Liver (tissue), 9 donors: ENCODE measurements around the gene LRCH4. TPM values are rescaled to one million over a fixed set of nuclear protein-coding genes. Genes with fewer than 3 reads are reported as not detected.
A peak's percentile ranks its signal among the peaks of the same experiment; 100 is the strongest.

ENCODE experiments used
- DNase-seq: peaks from one replicate; pipeline ENCODE4 v3.0.0-alpha.2; 2017; ENCODE audit warnings: low spot score
- H3K27ac ChIP-seq, 2 donors: one replicate each; pipeline ENCODE4 v1.7.0; 2013; ENCODE audit warnings: inconsistent platforms in 2 of 2, low read length in 2 of 2, control low read depth in 1 of 2, low read depth in 1 of 2, mild to moderate bottlenecking in 1 of 2
- H3K27me3 ChIP-seq, 4 donors: one replicate each; pipeline versions ENCODE4 v1.6.1 to v1.7.0; 2013; ENCODE audit warnings: low read length in 3 of 4, inconsistent platforms in 1 of 4, mild to moderate bottlenecking in 1 of 4, moderate library complexity in 1 of 4; ENCODE audit not compliant: control insufficient read depth in 4 of 4, insufficient read depth in 4 of 4
- H3K36me3 ChIP-seq, 4 donors: one replicate each; pipeline versions ENCODE4 v1.6.1 to v1.7.0; 2013; ENCODE audit warnings: low read length in 3 of 4, mild to moderate bottlenecking in 3 of 4, low read depth in 1 of 4, moderate library complexity in 1 of 4; ENCODE audit not compliant: control insufficient read depth in 4 of 4, insufficient read depth in 3 of 4
- H3K4me1 ChIP-seq, 4 donors: one replicate each; pipeline versions ENCODE4 v1.6.1 to v1.7.0; 2013; ENCODE audit warnings: low read length in 3 of 4, mild to moderate bottlenecking in 3 of 4, moderate library complexity in 1 of 4; ENCODE audit not compliant: control insufficient read depth in 4 of 4, insufficient read depth in 4 of 4
- H3K4me3 ChIP-seq, 3 donors: one replicate each; pipeline versions ENCODE4 v1.6.1 to v1.7.0; 2013; ENCODE audit warnings: low read length in 3 of 3, control low read depth in 1 of 3, low read depth in 1 of 3, mild to moderate bottlenecking in 1 of 3
- H3K9ac ChIP-seq, 2 donors: one replicate each; pipeline ENCODE4 v1.7.0; 2013; ENCODE audit warnings: low read length in 2 of 2, mild to moderate bottlenecking in 2 of 2, moderate library complexity in 2 of 2, control low read depth in 1 of 2, low read depth in 1 of 2
- H3K9me3 ChIP-seq, 4 donors: one replicate each; pipeline versions ENCODE4 v1.6.1 to v1.7.0; 2013; ENCODE audit warnings: low read length in 3 of 4; ENCODE audit not compliant: control insufficient read depth in 4 of 4
- EGR1 ChIP-seq, 2 donors: IDR thresholded peaks; 2 replicates each; pipeline ENCODE4 v1.6.1; 2016 to 2018; ENCODE audit warnings: antibody characterized with exemption in 2 of 2, low read depth in 2 of 2
- FOXA1 ChIP-seq: IDR thresholded peaks from 2 replicates; pipeline ENCODE4 v1.6.1; 2016; ENCODE audit warnings: antibody characterized with exemption
- FOXA2 ChIP-seq: IDR thresholded peaks from 2 replicates; pipeline ENCODE4 v1.6.1; 2016; ENCODE audit warnings: antibody characterized with exemption
- GABPA ChIP-seq, 2 donors: IDR thresholded peaks in 1 of 2; conservative IDR thresholded peaks in 1 of 2; 2 replicates each; pipeline ENCODE4 v1.6.1; 2016; ENCODE audit warnings: antibody characterized with exemption in 2 of 2, mild to moderate bottlenecking in 1 of 2, moderate library complexity in 1 of 2
- HNF4A ChIP-seq, 2 donors: conservative IDR thresholded peaks; 2 replicates each; pipeline ENCODE4 v1.6.1; 2016; ENCODE audit warnings: antibody characterized with exemption in 2 of 2, mild to moderate bottlenecking in 2 of 2
- HNF4G ChIP-seq: IDR thresholded peaks from 2 replicates; pipeline ENCODE4 v1.6.1; 2016; ENCODE audit warnings: antibody characterized with exemption
- JUND ChIP-seq, 2 donors: IDR thresholded peaks; 2 replicates each; pipeline ENCODE4 v1.6.1; 2016; ENCODE audit warnings: antibody characterized with exemption in 2 of 2
- NR2F2 ChIP-seq: IDR thresholded peaks from 2 replicates; pipeline ENCODE4 v1.6.1; 2016; ENCODE audit warnings: antibody characterized with exemption
- RAD21 ChIP-seq, 2 donors: IDR thresholded peaks; 2 replicates each; pipeline ENCODE4 v1.6.1; 2016; ENCODE audit warnings: antibody characterized with exemption in 2 of 2, mild to moderate bottlenecking in 2 of 2
- RXRA ChIP-seq, 2 donors: IDR thresholded peaks; 2 replicates each; pipeline ENCODE4 v1.6.1; 2017 to 2018; ENCODE audit warnings: antibody characterized with exemption in 2 of 2, mild to moderate bottlenecking in 1 of 2
- SP1 ChIP-seq: IDR thresholded peaks from 2 replicates; pipeline ENCODE4 v1.6.1; 2018; ENCODE audit warnings: antibody characterized with exemption, mild to moderate bottlenecking
- TAF1 ChIP-seq: conservative IDR thresholded peaks from 2 replicates; pipeline ENCODE4 v1.6.1; 2016; ENCODE audit warnings: antibody characterized with exemption, mild to moderate bottlenecking
- YY1 ChIP-seq: IDR thresholded peaks from 2 replicates; pipeline ENCODE4 v1.6.1; 2016; ENCODE audit warnings: antibody characterized with exemption, mild to moderate bottlenecking
- WGBS: extraction: QIAGEN DNeasy Blood & Tissue Kit; methylation state at CpG from one replicate; pipeline ENCODE4 v1.1.7; 2013; 5-methylcytosine and 5-hydroxymethylcytosine counted together
- polyA plus RNA-seq, 2 donors: library from polyadenylated mRNA; stranded (reverse) in 1 of 2; unstranded in 1 of 2; fragments of 200-250 nt in 1 of 2; fragments of >200 nt in 1 of 2; fragmentation: Nextera tagmentation in 1 of 2; extraction: Ambion mirVana in 1 of 2; gene quantifications; one replicate each; pipeline versions ENCODE4 v1.2.1 to v1.2.3, GENCODE V29; 2013 to 2015
- total RNA-seq, 2 donors: library from RNA; depleted of rRNA; stranded (reverse); fragments of >200 nt; gene quantifications; one replicate each; pipeline ENCODE4 v1.2.3, GENCODE V29; 2014
- TF ChIP-seq, protein P1 (sequence below): IDR thresholded peaks from 2 replicates; pipeline ENCODE4 v1.6.1; 2016; ENCODE audit warnings: antibody characterized with exemption
- TF ChIP-seq, protein P2 (sequence below): IDR thresholded peaks from 2 replicates; pipeline ENCODE4 v1.6.1; 2016; ENCODE audit warnings: antibody characterized with exemption, mild to moderate bottlenecking
- TF ChIP-seq, protein P3 (sequence below): IDR thresholded peaks from 2 replicates; pipeline ENCODE4 v1.6.1; 2016; ENCODE audit warnings: antibody characterized with exemption
- TF ChIP-seq, protein P4 (sequence below): IDR thresholded peaks from 2 replicates; pipeline ENCODE4 v1.6.1; 2016; ENCODE audit warnings: antibody characterized with exemption
- TF ChIP-seq, protein P5 (sequence below): fragments of 150-350 bp; IDR thresholded peaks from 2 replicates; pipeline ENCODE4 v1.5.1; 2017; ENCODE audit warnings: improper control_type of control experiment, low read depth, low read length; ENCODE audit not compliant: missing input control
- donor health status: healthy.
- donor health status: healthy.
- donor health status: healthy.
- donor health status: healthy.
- donor health status: healthy.

LRCH4 gene
- total and polyA plus RNA-seq, 4 donors, result 8.2 to 25.8 (median 13.0) TPM

DNA sequence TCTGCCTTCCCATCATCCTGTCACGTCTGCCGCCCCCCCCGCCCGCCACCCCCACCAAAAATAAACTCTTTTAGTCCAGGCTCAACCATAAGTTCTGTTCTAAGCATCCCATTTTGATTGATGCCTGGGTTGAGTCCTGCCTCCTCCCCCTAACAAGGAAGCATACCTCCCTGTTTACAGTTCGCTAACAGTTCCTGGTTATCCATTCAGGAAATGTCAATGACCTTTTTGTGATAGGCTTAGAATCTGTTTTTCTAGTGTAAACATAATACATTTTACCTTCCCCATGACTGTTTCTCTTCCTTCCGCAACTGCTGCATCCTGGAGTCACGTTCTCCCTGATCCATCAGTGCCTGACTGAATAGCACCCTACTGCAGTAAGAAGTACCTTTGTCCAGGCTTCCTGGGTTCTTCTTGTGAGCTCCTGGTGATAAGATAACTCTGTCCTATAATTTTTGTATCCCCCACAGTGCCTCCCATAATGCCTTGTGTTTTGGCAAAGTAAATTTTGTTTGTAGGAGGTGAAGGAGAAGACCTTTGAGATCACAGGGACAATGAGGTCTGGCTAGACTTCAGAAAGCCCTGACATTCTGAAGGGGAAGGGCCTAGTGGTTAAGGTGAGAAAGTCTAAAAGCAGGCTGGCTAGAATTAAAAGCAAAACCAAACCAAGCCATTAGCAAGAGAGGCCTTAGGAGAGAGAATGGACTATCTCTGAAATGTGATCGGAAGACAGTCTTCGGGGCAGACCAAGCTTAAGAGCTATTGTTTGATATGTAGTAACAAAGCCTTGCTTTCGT is 39.6 kb downstream of the LRCH4 start:
- Histone ChIP-seq H3K36me3 (peaks cover 0 to 15% (median 5%) of the 10 kb centered on the region in 4 donors), H3K9me3 (no peaks in the 10 kb centered on the region), H3K27ac (peak overlapping the region; percentile 89 to 92), H3K9ac (peak overlapping the region; percentile 49 to 95), H3K4me1 (peaks cover 18 to 74% (median 63%) of the 10 kb centered on the region in 4 donors), H3K27me3 (no peaks in the 10 kb centered on the region), H3K4me3 (peak overlapping the region in 2 of 3 donors; percentile 9 to 10)
- 16% methylated on average over 10 of the region's 10 CpGs for WGBS
- DNase-seq, result no peak
- TF ChIP-seq, protein P1, sequence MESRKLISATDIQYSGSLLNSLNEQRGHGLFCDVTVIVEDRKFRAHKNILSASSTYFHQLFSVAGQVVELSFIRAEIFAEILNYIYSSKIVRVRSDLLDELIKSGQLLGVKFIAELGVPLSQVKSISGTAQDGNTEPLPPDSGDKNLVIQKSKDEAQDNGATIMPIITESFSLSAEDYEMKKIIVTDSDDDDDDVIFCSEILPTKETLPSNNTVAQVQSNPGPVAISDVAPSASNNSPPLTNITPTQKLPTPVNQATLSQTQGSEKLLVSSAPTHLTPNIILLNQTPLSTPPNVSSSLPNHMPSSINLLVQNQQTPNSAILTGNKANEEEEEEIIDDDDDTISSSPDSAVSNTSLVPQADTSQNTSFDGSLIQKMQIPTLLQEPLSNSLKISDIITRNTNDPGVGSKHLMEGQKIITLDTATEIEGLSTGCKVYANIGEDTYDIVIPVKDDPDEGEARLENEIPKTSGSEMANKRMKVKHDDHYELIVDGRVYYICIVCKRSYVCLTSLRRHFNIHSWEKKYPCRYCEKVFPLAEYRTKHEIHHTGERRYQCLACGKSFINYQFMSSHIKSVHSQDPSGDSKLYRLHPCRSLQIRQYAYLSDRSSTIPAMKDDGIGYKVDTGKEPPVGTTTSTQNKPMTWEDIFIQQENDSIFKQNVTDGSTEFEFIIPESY, result peak; percentile 54
- no peak for TF ChIP-seq JUND (IDR thresholded peaks at IDR 0.05)
- peak; percentile 89 to 92 for TF ChIP-seq RXRA (IDR thresholded peaks at IDR 0.05)
- TF ChIP-seq FOXA1, result peak; percentile 86
- TF ChIP-seq, protein P2, sequence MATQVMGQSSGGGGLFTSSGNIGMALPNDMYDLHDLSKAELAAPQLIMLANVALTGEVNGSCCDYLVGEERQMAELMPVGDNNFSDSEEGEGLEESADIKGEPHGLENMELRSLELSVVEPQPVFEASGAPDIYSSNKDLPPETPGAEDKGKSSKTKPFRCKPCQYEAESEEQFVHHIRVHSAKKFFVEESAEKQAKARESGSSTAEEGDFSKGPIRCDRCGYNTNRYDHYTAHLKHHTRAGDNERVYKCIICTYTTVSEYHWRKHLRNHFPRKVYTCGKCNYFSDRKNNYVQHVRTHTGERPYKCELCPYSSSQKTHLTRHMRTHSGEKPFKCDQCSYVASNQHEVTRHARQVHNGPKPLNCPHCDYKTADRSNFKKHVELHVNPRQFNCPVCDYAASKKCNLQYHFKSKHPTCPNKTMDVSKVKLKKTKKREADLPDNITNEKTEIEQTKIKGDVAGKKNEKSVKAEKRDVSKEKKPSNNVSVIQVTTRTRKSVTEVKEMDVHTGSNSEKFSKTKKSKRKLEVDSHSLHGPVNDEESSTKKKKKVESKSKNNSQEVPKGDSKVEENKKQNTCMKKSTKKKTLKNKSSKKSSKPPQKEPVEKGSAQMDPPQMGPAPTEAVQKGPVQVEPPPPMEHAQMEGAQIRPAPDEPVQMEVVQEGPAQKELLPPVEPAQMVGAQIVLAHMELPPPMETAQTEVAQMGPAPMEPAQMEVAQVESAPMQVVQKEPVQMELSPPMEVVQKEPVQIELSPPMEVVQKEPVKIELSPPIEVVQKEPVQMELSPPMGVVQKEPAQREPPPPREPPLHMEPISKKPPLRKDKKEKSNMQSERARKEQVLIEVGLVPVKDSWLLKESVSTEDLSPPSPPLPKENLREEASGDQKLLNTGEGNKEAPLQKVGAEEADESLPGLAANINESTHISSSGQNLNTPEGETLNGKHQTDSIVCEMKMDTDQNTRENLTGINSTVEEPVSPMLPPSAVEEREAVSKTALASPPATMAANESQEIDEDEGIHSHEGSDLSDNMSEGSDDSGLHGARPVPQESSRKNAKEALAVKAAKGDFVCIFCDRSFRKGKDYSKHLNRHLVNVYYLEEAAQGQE, result peak; percentile 35
- TF ChIP-seq EGR1 (IDR thresholded peaks at IDR 0.05; ENCODE audit: low read depth in 2 of 2), result peak; percentile 60 to 87
- TF ChIP-seq NR2F2, result peak; percentile 80
- TF ChIP-seq SP1, result peak; percentile 84
- TF ChIP-seq YY1, result peak; percentile 53
- TF ChIP-seq FOXA2, result peak; percentile 91
- no peak for TF ChIP-seq RAD21 (IDR thresholded peaks at IDR 0.05)
- TF ChIP-seq, protein P3, sequence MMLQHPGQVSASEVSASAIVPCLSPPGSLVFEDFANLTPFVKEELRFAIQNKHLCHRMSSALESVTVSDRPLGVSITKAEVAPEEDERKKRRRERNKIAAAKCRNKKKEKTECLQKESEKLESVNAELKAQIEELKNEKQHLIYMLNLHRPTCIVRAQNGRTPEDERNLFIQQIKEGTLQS, result no peak
- no peak for TF ChIP-seq TAF1
- TF ChIP-seq, protein P4, sequence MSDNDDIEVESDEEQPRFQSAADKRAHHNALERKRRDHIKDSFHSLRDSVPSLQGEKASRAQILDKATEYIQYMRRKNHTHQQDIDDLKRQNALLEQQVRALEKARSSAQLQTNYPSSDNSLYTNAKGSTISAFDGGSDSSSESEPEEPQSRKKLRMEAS, result peak; percentile 91
- peak; percentile 55 to 61 for TF ChIP-seq HNF4A (conservative IDR thresholded peaks at IDR 0.05)
- no peak for TF ChIP-seq HNF4G
- TF ChIP-seq GABPA (IDR thresholded peaks at IDR 0.05 in 1 of 2, conservative IDR thresholded peaks at IDR 0.05 in 1 of 2), result peak in 1 of 2 donors; percentile 48
- TF ChIP-seq, protein P5, sequence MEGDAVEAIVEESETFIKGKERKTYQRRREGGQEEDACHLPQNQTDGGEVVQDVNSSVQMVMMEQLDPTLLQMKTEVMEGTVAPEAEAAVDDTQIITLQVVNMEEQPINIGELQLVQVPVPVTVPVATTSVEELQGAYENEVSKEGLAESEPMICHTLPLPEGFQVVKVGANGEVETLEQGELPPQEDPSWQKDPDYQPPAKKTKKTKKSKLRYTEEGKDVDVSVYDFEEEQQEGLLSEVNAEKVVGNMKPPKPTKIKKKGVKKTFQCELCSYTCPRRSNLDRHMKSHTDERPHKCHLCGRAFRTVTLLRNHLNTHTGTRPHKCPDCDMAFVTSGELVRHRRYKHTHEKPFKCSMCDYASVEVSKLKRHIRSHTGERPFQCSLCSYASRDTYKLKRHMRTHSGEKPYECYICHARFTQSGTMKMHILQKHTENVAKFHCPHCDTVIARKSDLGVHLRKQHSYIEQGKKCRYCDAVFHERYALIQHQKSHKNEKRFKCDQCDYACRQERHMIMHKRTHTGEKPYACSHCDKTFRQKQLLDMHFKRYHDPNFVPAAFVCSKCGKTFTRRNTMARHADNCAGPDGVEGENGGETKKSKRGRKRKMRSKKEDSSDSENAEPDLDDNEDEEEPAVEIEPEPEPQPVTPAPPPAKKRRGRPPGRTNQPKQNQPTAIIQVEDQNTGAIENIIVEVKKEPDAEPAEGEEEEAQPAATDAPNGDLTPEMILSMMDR, result no peak
